K562 (cell line): ENCODE data around the gene TSPAN16. TPM values are rescaled to one million over a fixed set of nuclear protein-coding genes. Genes with fewer than 3 reads are reported as not detected.

Source experiments
- BRCA1 ChIP-seq, 2 experiments: fragments of 450-650 bp in 1 of 2; sonication (generic) in 1 of 2; formaldehyde crosslinking in 1 of 2; IDR thresholded peaks; 2 replicates each; pipeline versions ENCODE4 v1.5.0 to v1.6.1; 2017 to 2020; ENCODE audit warnings: mild to moderate bottlenecking in 1 of 2, missing genetic modification reagents in 1 of 2
- FOXJ3 ChIP-seq: sonication (generic); formaldehyde crosslinking; IDR thresholded peaks from 2 replicates; pipeline ENCODE4 v1.4.0; 2020; ENCODE audit warnings: mild to moderate bottlenecking, missing genetic modification reagents
- FOXP1 ChIP-seq: sonication (generic); formaldehyde crosslinking; IDR thresholded peaks from 2 replicates; pipeline ENCODE4 v1.8.0; 2022; ENCODE audit warnings: mild to moderate bottlenecking, missing genetic modification reagents
- LEF1 ChIP-seq: fragments of 450-650 bp; IDR thresholded peaks from 2 replicates; pipeline ENCODE4 v1.6.1; 2016; ENCODE audit warnings: mild to moderate bottlenecking
- NR2C1 ChIP-seq, 2 experiments: fragments of 450-650 bp; IDR thresholded peaks; 2 replicates each; pipeline ENCODE4 v1.6.1; 2017; ENCODE audit warnings: mild to moderate bottlenecking in 2 of 2, antibody characterized with exemption in 1 of 2, inconsistent platforms in 1 of 2, missing compliant biosample characterization in 1 of 2, missing genetic modification characterization in 1 of 2
- NR2F6 ChIP-seq: fragments of 450-650 bp; formaldehyde crosslinking; IDR thresholded peaks from 2 replicates; pipeline ENCODE4 v1.4.0; 2020; ENCODE audit warnings: mild to moderate bottlenecking
- POLR2G ChIP-seq: fragments of 200-400 bp; formaldehyde crosslinking; IDR thresholded peaks from 2 replicates; pipeline ENCODE4 v1.6.1; 2017; ENCODE audit warnings: low read depth, mild to moderate bottlenecking, antibody characterized with exemption, low read length, moderate library complexity
- RBM14 ChIP-seq: fragments of 200-400 bp; formaldehyde crosslinking; IDR thresholded peaks from 2 replicates; pipeline ENCODE4 v1.6.1; 2018; ENCODE audit warnings: low read depth, mild to moderate bottlenecking, low read length, moderate library complexity, borderline replicate concordance; ENCODE audit not compliant: insufficient read depth
- SRSF7 ChIP-seq: fragments of 200-400 bp; formaldehyde crosslinking; optimal IDR thresholded peaks from 2 replicates; pipeline ENCODE3; 2017; ENCODE audit warnings: mild to moderate bottlenecking, low read depth, low read length
- ZNF263 ChIP-seq: sonication (generic); formaldehyde crosslinking; IDR thresholded peaks from 2 replicates; pipeline ENCODE4 v1.8.0; 2022; ENCODE audit warnings: mild to moderate bottlenecking, missing genetic modification reagents, borderline replicate concordance
- ZNF407 ChIP-seq: fragments of 450-650 bp; IDR thresholded peaks from 2 replicates; pipeline ENCODE4 v1.6.1; 2016; ENCODE audit warnings: low read depth
- ZNF75A ChIP-seq: fragments of 450-650 bp; formaldehyde crosslinking; IDR thresholded peaks from 2 replicates; pipeline ENCODE4 v1.4.0; 2020; ENCODE audit warnings: mild to moderate bottlenecking
- polyA plus RNA-seq, 8 experiments: library from polyadenylated mRNA; depleted of rRNA in 4 of 8; stranded (reverse) in 5 of 8; unstranded in 3 of 8; fragments of >200 nt; fragmentation: Nextera tagmentation in 2 of 8; fragmentation: Illumina TruSeq in 1 of 8; extraction: Ambion mirVana in 2 of 8; extraction: Trizol in 1 of 8; gene quantifications; 2 replicates each; pipeline versions ENCODE4 v1.2.1 to v1.2.3, GENCODE V29; 2011 to 2014; ENCODE audit warnings: inconsistent platforms in 1 of 8, missing spikeins in 1 of 8
- total RNA-seq, 7 experiments: library from RNA; depleted of rRNA in 6 of 7; stranded (reverse); fragments of >200 nt in 6 of 7; fragmentation: Illumina TruSeq in 2 of 7; extraction: Trizol in 2 of 7; gene quantifications; 2 replicates each; pipeline versions ENCODE4 v1.2.1 to v1.2.3, GENCODE V29; 2011 to 2021; ENCODE audit warnings: low replicate concordance in 1 of 7
- TF ChIP-seq, protein P1 (sequence below), 3 experiments: IDR thresholded peaks in 2 of 3; conservative IDR thresholded peaks in 1 of 3; 2 replicates each; pipeline ENCODE4 v1.5.1; 2011 to 2012; ENCODE audit warnings: low read length in 3 of 3, mild to moderate bottlenecking in 3 of 3, control low read depth in 2 of 3, improper control_type of control experiment in 1 of 3, inconsistent platforms in 1 of 3, low read depth in 1 of 3, mixed read lengths in 1 of 3, moderate library complexity in 1 of 3; ENCODE audit not compliant: insufficient read depth in 2 of 3
- TF ChIP-seq, protein P2 (sequence below): fragments of 450-650 bp; IDR thresholded peaks from 2 replicates; pipeline ENCODE4 v1.6.1; 2016; ENCODE audit warnings: low read depth, mild to moderate bottlenecking, moderate library complexity
- TF ChIP-seq, protein P3 (sequence below), 2 experiments: IDR thresholded peaks; 2 replicates each; pipeline ENCODE4 v1.6.1; 2011; ENCODE audit warnings: borderline replicate concordance in 1 of 2, control low read depth in 1 of 2, low read depth in 1 of 2, low read length in 1 of 2, mild to moderate bottlenecking in 1 of 2, mixed read lengths in 1 of 2, moderate library complexity in 1 of 2; ENCODE audit not compliant: insufficient read depth in 1 of 2, insufficient read length in 1 of 2, poor library complexity in 1 of 2, severe bottlenecking in 1 of 2; ENCODE audit errors: extremely low read depth in 1 of 2

Gene TSPAN16
- total and polyA plus RNA-seq, 9 of the 15 experiments (the other 6 are each of a cell fraction or from before 2014, with no cell fraction given) = not detected

DNA sequence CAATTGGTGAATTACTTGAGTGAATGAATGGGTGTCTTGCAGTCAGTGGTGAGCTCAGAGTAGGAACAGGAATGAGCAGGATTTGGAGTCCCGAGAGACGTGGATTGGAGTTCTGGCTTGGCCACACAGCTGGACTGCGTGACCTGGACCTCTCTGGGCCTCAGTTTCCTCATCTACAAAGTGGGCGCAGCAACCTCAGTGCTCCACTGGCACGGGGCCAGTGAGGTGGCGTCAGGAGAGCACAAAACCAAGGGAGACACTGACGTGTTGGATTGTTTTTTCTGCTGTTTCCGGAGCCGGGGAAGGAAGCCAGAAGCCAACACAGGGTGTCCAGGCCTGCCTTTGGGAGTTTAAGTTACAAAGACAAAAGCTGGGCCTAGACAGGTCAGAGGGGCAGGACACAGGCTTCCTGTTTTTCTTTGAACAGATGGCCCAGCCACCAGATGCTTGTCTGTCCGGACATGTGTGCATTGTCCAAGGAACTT is 27.1 kb upstream of the TSPAN16 start (continued):
- no peak for TF ChIP-seq BRCA1 (IDR thresholded peaks at IDR 0.05)
- TF ChIP-seq BRCA1 (CRISPR knock-in tag; IDR thresholded peaks at IDR 0.05) = no peak
- TF ChIP-seq RBM14 = no peak
- TF ChIP-seq, protein P1, sequence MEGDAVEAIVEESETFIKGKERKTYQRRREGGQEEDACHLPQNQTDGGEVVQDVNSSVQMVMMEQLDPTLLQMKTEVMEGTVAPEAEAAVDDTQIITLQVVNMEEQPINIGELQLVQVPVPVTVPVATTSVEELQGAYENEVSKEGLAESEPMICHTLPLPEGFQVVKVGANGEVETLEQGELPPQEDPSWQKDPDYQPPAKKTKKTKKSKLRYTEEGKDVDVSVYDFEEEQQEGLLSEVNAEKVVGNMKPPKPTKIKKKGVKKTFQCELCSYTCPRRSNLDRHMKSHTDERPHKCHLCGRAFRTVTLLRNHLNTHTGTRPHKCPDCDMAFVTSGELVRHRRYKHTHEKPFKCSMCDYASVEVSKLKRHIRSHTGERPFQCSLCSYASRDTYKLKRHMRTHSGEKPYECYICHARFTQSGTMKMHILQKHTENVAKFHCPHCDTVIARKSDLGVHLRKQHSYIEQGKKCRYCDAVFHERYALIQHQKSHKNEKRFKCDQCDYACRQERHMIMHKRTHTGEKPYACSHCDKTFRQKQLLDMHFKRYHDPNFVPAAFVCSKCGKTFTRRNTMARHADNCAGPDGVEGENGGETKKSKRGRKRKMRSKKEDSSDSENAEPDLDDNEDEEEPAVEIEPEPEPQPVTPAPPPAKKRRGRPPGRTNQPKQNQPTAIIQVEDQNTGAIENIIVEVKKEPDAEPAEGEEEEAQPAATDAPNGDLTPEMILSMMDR (IDR thresholded peaks at IDR 0.05 in 2 of 3, conservative IDR thresholded peaks at IDR 0.05 in 1 of 3; ENCODE audit: insufficient read depth in 2 of 3, low read depth in 1 of 3, low read length in 3 of 3) = no peak
- TF ChIP-seq, protein P2, sequence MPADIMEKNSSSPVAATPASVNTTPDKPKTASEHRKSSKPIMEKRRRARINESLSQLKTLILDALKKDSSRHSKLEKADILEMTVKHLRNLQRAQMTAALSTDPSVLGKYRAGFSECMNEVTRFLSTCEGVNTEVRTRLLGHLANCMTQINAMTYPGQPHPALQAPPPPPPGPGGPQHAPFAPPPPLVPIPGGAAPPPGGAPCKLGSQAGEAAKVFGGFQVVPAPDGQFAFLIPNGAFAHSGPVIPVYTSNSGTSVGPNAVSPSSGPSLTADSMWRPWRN = no peak
- 0 out of 2 replicates have a peak, but pooled peaks have one; percentile 9 for TF ChIP-seq LEF1
- TF ChIP-seq NR2F6 (CRISPR knock-in tag) = no peak
- TF ChIP-seq POLR2G = no peak
- TF ChIP-seq FOXJ3 = no peak
- TF ChIP-seq NR2C1 (IDR thresholded peaks at IDR 0.05) = no peak
- TF ChIP-seq NR2C1 (tag; IDR thresholded peaks at IDR 0.05) = no peak
- TF ChIP-seq ZNF75A (CRISPR knock-in tag) = no peak
- TF ChIP-seq ZNF407 = no peak
- TF ChIP-seq FOXP1 (CRISPR knock-in tag) = no peak
- no peak for TF ChIP-seq SRSF7
- TF ChIP-seq, protein P3, sequence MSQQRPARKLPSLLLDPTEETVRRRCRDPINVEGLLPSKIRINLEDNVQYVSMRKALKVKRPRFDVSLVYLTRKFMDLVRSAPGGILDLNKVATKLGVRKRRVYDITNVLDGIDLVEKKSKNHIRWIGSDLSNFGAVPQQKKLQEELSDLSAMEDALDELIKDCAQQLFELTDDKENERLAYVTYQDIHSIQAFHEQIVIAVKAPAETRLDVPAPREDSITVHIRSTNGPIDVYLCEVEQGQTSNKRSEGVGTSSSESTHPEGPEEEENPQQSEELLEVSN (IDR thresholded peaks at IDR 0.05; ENCODE audit: borderline replicate concordance in 1 of 2, extremely low read depth in 1 of 2, insufficient read depth in 1 of 2, insufficient read length in 1 of 2, low read depth in 1 of 2, low read length in 1 of 2, poor library complexity in 1 of 2, severe bottlenecking in 1 of 2) = no peak
- TF ChIP-seq ZNF263 (CRISPR knock-in tag) = peak; percentile 43; the same call in 1 of the 2 replicates
